K562 (cell line): ENCODE data around the gene TRIP6. TPM values are rescaled to one million over a fixed set of nuclear protein-coding genes. Genes with fewer than 3 reads are reported as not detected.

Source experiments
- MTA3 ChIP-seq: fragments of 450-650 bp; formaldehyde crosslinking; IDR thresholded peaks from 2 replicates; pipeline ENCODE4 v1.6.1; 2017; ENCODE audit warnings: mild to moderate bottlenecking, borderline replicate concordance
- SIN3A ChIP-seq, 2 experiments: fragments of 150-350 bp in 1 of 2; IDR thresholded peaks; 2 replicates each; pipeline ENCODE4 v1.6.1; 2011 to 2016; ENCODE audit warnings: borderline replicate concordance in 2 of 2, low read depth in 2 of 2, low read length in 2 of 2, mild to moderate bottlenecking in 2 of 2, moderate library complexity in 2 of 2; ENCODE audit not compliant: control insufficient read depth in 1 of 2
- TRIM28 ChIP-seq: fragments of 450-650 bp; IDR thresholded peaks from 2 replicates; pipeline ENCODE4 v1.6.1; 2017
- YY1 ChIP-seq, 3 experiments: IDR thresholded peaks; 2 replicates each; pipeline ENCODE4 v1.6.1; 2011; ENCODE audit warnings: low read length in 2 of 3, mild to moderate bottlenecking in 2 of 3, moderate library complexity in 2 of 3, borderline replicate concordance in 1 of 3, control low read depth in 1 of 3, low read depth in 1 of 3; ENCODE audit not compliant: insufficient read depth in 3 of 3, insufficient replicate concordance in 2 of 3, control insufficient read depth in 1 of 3, insufficient read length in 1 of 3; ENCODE audit errors: extremely low read depth in 1 of 3
- ZBTB33 ChIP-seq: sonication (generic); formaldehyde crosslinking; IDR thresholded peaks from 2 replicates; pipeline ENCODE4 v1.8.1; 2023; ENCODE audit warnings: mild to moderate bottlenecking, missing genetic modification reagents
- polyA plus RNA-seq, 8 experiments: library from polyadenylated mRNA; depleted of rRNA in 4 of 8; stranded (reverse) in 5 of 8; unstranded in 3 of 8; fragments of >200 nt; fragmentation: Nextera tagmentation in 2 of 8; fragmentation: Illumina TruSeq in 1 of 8; extraction: Ambion mirVana in 2 of 8; extraction: Trizol in 1 of 8; gene quantifications; 2 replicates each; pipeline versions ENCODE4 v1.2.1 to v1.2.3, GENCODE V29; 2011 to 2014; ENCODE audit warnings: inconsistent platforms in 1 of 8, missing spikeins in 1 of 8
- total RNA-seq, 7 experiments: library from RNA; depleted of rRNA in 6 of 7; stranded (reverse); fragments of >200 nt in 6 of 7; fragmentation: Illumina TruSeq in 2 of 7; extraction: Trizol in 2 of 7; gene quantifications; 2 replicates each; pipeline versions ENCODE4 v1.2.1 to v1.2.3, GENCODE V29; 2011 to 2021; ENCODE audit warnings: low replicate concordance in 1 of 7

The TRIP6 gene
- total and polyA plus RNA-seq, 9 of the 15 experiments (the other 6 are each of a cell fraction or from before 2014, with no cell fraction given), result 5.9 to 141 (median 54.0) TPM

GRCh38 chr7:100890653-100891567, 23.7 kb downstream of the TRIP6 start (continued):
- TF ChIP-seq ZBTB33 (CRISPR knock-in tag) (peak; percentile 89), YY1 (IDR thresholded peaks at IDR 0.05; ENCODE audit: borderline replicate concordance in 1 of 3, control insufficient read depth in 1 of 3, extremely low read depth in 1 of 3, insufficient read depth in 3 of 3, insufficient read length in 1 of 3, insufficient replicate concordance in 2 of 3, low read depth in 1 of 3, low read length in 2 of 3) (peak in 1 of 3 experiments; percentile 7), MTA3 (0 out of 2 replicates have a peak, but pooled peaks have one; percentile 11), TRIM28 (no peak; the same call in 1 of the 2 replicates), SIN3A (IDR thresholded peaks at IDR 0.05; ENCODE audit: borderline replicate concordance in 2 of 2, control insufficient read depth in 1 of 2, low read depth in 2 of 2, low read length in 2 of 2) (no peak)
- TF ChIP-seq, all 486 proteins: peak for 29
